Adrenal gland (tissue), 12 donors: Measurements from ENCODE around the gene SRCIN1. TPM values are rescaled to one million over a fixed set of nuclear protein-coding genes. Genes with fewer than 3 reads are reported as not detected.
A peak's percentile ranks its signal among the peaks of the same experiment; 100 is the strongest.

Experiments
- DNase-seq, 7 donors: peaks; one replicate each; pipeline ENCODE4 v3.0.0-alpha.2; 2019 to 2020
- H3K27ac ChIP-seq, 5 donors: fragments of 200-600 bp; sonication (generic) in 4 of 5; 1 replicate in 3 of 5; 2 replicates in 2 of 5; pipeline versions ENCODE4 v1.5.1 to v1.8.0; 2016 to 2020; ENCODE audit warnings: mild to moderate bottlenecking in 1 of 5
- H3K27me3 ChIP-seq: fragments of 200-600 bp; 2 replicates; pipeline ENCODE4 v1.8.0; 2021
- H3K36me3 ChIP-seq, 2 donors: fragments of 200-600 bp; replicated peaks in 1 of 2; 1 replicate in 1 of 2; 2 replicates in 1 of 2; pipeline versions ENCODE4 v1.5.1 to v1.8.0; 2018 to 2022
- H3K4me1 ChIP-seq, 2 donors: fragments of 200-600 bp; replicated peaks in 1 of 2; 1 replicate in 1 of 2; 2 replicates in 1 of 2; pipeline versions ENCODE4 v1.5.1 to v1.8.0; 2018 to 2021
- H3K4me3 ChIP-seq, 4 donors: fragments of 200-600 bp; sonication (generic) in 3 of 4; one replicate each; pipeline ENCODE4 v1.5.1; 2016 to 2018
- H3K9me3 ChIP-seq, 3 donors: fragments of 200-600 bp; sonication (generic) in 1 of 3; replicated peaks in 1 of 3; 1 replicate in 2 of 3; 2 replicates in 1 of 3; pipeline versions ENCODE4 v1.5.1 to v1.8.0; 2016 to 2021
- POLR2A ChIP-seq, 2 donors: fragments of 450-650 bp; IDR thresholded peaks; one replicate each; pipeline ENCODE4 v1.6.1; 2017; ENCODE audit warnings: antibody characterized with exemption in 2 of 2, mild to moderate bottlenecking in 2 of 2, moderate library complexity in 1 of 2
- WGBS, 4 donors: extraction: QIAGEN DNeasy Blood & Tissue Kit in 2 of 4; methylation state at CpG; one replicate each; pipeline versions ENCODE4 v1.1.5 to v1.1.7; 2013 to 2017; 5-methylcytosine and 5-hydroxymethylcytosine counted together
- intact Hi-C, 2 donors: fragments of 100-400 bp; cut with DNase I; formaldehyde crosslinking; loops; one replicate each; pipeline versions ENCODE4 v1.14.1 to v1.15.0; 2022 to 2023
- polyA plus RNA-seq, 3 donors: library from polyadenylated mRNA; stranded (reverse); fragments of 200-250 nt in 2 of 3; fragments of 350-450 nt in 1 of 3; fragmentation: Illumina TruSeq in 1 of 3; extraction: RNeasy Lipid Tissue Mini Kit (QIAGEN cat#74804) in 1 of 3; gene quantifications; one replicate each; pipeline ENCODE4 v1.2.3, GENCODE V29; 2013 to 2014
- total RNA-seq, 9 donors: library from RNA; depleted of rRNA in 4 of 9; stranded (reverse); fragments of >200 nt in 4 of 9; fragments of 120-200 nt in 1 of 9; fragmentation: NEBNext Ultra II Directional in 1 of 9; extraction: Animal tissue kit (Norgen Biotek cat#: 25700) in 1 of 9; gene quantifications; one replicate each; pipeline versions ENCODE4 v1.1.0 to v1.2.4, GENCODE V29; 2013 to 2023
- TF ChIP-seq, protein P1 (sequence below), 6 experiments: fragments of 450-650 bp in 4 of 6; fragments of 200-600 bp in 2 of 6; sonication (generic) in 1 of 6; IDR thresholded peaks; 1 replicate in 5 of 6; 2 replicates in 1 of 6; pipeline versions ENCODE4 v1.5.1 to v1.8.0; 2016 to 2021; ENCODE audit warnings: antibody characterized with exemption in 6 of 6, mild to moderate bottlenecking in 2 of 6, moderate library complexity in 1 of 6
- donor health status: healthy with polysubstance abuse.
- donor health status: Bipolar disorder and iron deficiency.
- donor health status: DM: yes; HTN: yes; CAD: no.
- donor health status: DM: no; HTN: no; CAD: no.
- donor health status: DM: no; HTN: no; CAD: no.
- donor health status: DM: yes; HTN: yes; CAD: no.

Gene SRCIN1
- total and polyA plus RNA-seq, 12 donors = 0.44 to 33.1 (median 1.6) TPM; not detected in 2

DNA sequence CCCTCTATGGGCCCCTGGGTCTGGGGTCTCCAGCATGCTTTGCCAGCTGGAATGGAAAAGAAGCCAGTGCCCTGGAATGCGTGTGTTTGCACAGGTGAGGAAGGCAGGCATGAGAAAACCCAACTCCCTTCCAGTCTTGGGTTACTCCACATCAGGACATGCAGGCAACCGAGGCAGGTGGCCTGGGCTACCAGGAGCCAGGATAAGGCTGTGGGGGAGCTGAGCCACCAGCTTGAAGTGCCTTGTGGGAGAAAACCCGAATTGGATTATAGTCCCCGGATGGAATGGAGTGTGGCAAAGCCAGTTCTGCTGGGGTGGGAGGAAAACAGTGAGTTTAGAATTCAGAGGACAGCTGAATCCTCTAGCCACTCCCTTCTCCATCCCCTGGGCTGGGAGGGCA, 7.2 kb downstream of the SRCIN1 start:
- DNase-seq = peak in 5 of 7 donors; percentile 29 to 57 (median 48)
- Histone ChIP-seq H3K4me1 (no peaks in the 10 kb centered on the region), H3K36me3 (no peaks in the 10 kb centered on the region), H3K27ac (no peak overlapping the region), H3K4me3 (no peak overlapping the region), H3K27me3 (peaks cover 16% of the 10 kb centered on the region), H3K9me3 (no peaks in the 10 kb centered on the region)
- intact Hi-C loops = no loop called here
- TF ChIP-seq, protein P1, sequence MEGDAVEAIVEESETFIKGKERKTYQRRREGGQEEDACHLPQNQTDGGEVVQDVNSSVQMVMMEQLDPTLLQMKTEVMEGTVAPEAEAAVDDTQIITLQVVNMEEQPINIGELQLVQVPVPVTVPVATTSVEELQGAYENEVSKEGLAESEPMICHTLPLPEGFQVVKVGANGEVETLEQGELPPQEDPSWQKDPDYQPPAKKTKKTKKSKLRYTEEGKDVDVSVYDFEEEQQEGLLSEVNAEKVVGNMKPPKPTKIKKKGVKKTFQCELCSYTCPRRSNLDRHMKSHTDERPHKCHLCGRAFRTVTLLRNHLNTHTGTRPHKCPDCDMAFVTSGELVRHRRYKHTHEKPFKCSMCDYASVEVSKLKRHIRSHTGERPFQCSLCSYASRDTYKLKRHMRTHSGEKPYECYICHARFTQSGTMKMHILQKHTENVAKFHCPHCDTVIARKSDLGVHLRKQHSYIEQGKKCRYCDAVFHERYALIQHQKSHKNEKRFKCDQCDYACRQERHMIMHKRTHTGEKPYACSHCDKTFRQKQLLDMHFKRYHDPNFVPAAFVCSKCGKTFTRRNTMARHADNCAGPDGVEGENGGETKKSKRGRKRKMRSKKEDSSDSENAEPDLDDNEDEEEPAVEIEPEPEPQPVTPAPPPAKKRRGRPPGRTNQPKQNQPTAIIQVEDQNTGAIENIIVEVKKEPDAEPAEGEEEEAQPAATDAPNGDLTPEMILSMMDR (IDR thresholded peaks at IDR 0.05) = no peak
- TF ChIP-seq POLR2A (IDR thresholded peaks at IDR 0.05) = no peak
- 23 to 40% (median 38%) methylated on average over 3 to 4 of the region's 4 CpGs for WGBS, 4 donors

DNA sequence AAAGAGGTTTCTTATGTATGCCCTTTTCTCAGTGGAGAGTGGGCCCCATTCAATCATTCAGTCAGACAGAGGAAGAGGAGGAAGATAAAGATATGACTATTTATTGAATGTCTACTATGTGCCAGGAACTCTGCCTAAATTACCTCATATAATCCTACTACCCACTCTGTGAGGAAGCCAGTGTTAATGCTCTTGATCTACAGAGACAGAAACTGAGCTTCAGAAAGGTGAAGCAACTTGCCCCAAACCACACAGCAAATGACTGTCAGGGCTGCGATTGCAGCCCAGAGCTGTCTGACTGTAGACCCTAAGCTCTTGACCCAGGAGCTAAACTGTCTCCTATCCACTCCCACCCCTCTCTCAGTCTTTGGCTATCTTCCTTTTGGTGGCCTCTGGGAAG, 8.4 kb downstream of the SRCIN1 start:
- Histone ChIP-seq H3K4me1 (no peaks in the 10 kb centered on the region), H3K4me3 (no peak overlapping the region), H3K27me3 (peaks cover 26% of the 10 kb centered on the region), H3K27ac (no peak overlapping the region), H3K36me3 (no peaks in the 10 kb centered on the region), H3K9me3 (no peaks in the 10 kb centered on the region)
- no peak for DNase-seq
- 76 to 100% (median 86%) methylated on average over 1 of the region's 1 CpG for WGBS, 4 donors
- TF ChIP-seq, protein P1 (IDR thresholded peaks at IDR 0.05) = no peak
- TF ChIP-seq POLR2A (IDR thresholded peaks at IDR 0.05) = no peak
- intact Hi-C loops = no loop called here

DNA sequence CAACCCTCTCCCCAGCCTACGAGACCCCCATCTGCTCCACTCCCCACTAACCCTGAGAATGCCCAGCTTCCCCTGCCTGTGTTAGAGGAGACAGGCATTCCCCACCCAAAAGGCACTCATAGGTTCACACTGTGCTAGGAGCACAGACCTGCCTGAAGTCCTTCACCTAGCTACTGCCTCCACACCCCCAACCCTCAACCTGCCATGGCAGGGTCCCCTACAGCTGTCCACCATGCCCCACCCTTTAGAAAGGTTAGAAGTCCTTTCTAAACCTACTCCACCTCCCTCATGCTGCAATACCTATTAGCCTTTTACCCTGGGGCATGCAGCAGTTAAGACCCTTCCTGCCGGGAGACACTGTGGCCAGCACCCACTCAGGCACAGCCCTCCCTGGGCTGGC, 9.1 kb downstream of the SRCIN1 start:
- 51 to 72% (median 68%) methylated on average over 1 to 2 of the region's 2 CpGs for WGBS, 4 donors
- Histone ChIP-seq H3K36me3 (no peaks in the 10 kb centered on the region), H3K4me3 (no peak overlapping the region), H3K4me1 (no peaks in the 10 kb centered on the region), H3K27me3 (peaks cover 29% of the 10 kb centered on the region), H3K27ac (no peak overlapping the region), H3K9me3 (no peaks in the 10 kb centered on the region)
- TF ChIP-seq, protein P1 (IDR thresholded peaks at IDR 0.05) = no peak
- no peak for TF ChIP-seq POLR2A (IDR thresholded peaks at IDR 0.05)
- DNase-seq = no peak
- intact Hi-C loops = no loop called here

DNA sequence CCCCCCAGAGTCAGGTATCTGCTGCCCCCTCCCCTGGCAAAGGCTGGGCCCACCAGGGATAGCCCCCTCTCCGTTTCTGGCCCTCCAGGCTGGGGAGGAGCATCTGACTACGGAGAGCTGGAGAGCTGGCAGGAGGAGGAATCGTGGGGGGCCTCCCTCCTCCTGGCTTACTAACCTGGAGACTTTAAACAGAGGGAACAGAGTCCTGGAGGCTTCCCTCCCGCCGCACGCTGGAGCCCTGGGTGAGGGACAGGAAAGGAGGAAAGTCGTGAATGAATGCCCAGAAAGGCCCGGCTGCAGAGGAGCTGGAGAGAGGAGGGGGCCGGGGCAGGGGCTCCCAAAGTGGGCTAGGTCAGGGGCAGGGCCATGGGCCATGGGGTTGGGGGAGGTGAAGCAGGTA, 9.9 kb downstream of the SRCIN1 start:
- no peak for DNase-seq
- Histone ChIP-seq H3K9me3 (no peaks in the 10 kb centered on the region), H3K27ac (no peak overlapping the region), H3K4me3 (no peak overlapping the region), H3K27me3 (peaks cover 32% of the 10 kb centered on the region), H3K4me1 (no peaks in the 10 kb centered on the region), H3K36me3 (no peaks in the 10 kb centered on the region)
- intact Hi-C loops = no loop called here
- 58 to 60% (median 58%) methylated on average over 8 to 9 of the region's 9 CpGs for WGBS, 4 donors
- TF ChIP-seq, protein P1 (IDR thresholded peaks at IDR 0.05) = no peak
- TF ChIP-seq POLR2A (IDR thresholded peaks at IDR 0.05) = no peak
